ENCODE data around the gene FMNL2.

DNA sequence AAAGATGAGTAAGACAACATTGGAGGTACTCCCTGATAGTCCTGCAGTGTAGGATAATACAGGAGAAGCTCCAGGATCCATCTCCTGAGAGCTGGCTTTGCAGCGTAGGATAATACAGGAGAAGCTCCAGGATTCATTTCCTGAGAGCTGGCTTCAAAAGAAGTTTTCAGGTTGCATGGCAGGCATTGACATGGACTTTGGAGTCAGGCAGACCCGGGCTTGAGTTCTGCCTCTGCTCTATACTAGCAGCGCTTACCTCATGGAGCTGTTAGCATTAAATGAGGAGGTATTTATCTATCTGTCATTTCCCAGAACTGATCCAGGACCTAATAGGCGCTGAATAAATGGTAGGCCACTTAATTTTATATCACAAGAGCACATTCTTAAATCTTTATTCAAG, 97.8 kb downstream of the FMNL2 start:
- TF ChIP-seq, protein P1, sequence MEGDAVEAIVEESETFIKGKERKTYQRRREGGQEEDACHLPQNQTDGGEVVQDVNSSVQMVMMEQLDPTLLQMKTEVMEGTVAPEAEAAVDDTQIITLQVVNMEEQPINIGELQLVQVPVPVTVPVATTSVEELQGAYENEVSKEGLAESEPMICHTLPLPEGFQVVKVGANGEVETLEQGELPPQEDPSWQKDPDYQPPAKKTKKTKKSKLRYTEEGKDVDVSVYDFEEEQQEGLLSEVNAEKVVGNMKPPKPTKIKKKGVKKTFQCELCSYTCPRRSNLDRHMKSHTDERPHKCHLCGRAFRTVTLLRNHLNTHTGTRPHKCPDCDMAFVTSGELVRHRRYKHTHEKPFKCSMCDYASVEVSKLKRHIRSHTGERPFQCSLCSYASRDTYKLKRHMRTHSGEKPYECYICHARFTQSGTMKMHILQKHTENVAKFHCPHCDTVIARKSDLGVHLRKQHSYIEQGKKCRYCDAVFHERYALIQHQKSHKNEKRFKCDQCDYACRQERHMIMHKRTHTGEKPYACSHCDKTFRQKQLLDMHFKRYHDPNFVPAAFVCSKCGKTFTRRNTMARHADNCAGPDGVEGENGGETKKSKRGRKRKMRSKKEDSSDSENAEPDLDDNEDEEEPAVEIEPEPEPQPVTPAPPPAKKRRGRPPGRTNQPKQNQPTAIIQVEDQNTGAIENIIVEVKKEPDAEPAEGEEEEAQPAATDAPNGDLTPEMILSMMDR (IDR thresholded peaks at IDR 0.05), result no peak
- TF ChIP-seq POLR2A (IDR thresholded peaks at IDR 0.05), result no peak

Data from thyroid gland (tissue), 4 donors.